HuH-7 (cell line): ENCODE measurements around the gene LRRN1.

Experiments
- DNase-seq: peaks from one replicate; pipeline ENCODE4 v3.0.0; 2011; ENCODE audit warnings: low spot score

The LRRN1 gene

DNA sequence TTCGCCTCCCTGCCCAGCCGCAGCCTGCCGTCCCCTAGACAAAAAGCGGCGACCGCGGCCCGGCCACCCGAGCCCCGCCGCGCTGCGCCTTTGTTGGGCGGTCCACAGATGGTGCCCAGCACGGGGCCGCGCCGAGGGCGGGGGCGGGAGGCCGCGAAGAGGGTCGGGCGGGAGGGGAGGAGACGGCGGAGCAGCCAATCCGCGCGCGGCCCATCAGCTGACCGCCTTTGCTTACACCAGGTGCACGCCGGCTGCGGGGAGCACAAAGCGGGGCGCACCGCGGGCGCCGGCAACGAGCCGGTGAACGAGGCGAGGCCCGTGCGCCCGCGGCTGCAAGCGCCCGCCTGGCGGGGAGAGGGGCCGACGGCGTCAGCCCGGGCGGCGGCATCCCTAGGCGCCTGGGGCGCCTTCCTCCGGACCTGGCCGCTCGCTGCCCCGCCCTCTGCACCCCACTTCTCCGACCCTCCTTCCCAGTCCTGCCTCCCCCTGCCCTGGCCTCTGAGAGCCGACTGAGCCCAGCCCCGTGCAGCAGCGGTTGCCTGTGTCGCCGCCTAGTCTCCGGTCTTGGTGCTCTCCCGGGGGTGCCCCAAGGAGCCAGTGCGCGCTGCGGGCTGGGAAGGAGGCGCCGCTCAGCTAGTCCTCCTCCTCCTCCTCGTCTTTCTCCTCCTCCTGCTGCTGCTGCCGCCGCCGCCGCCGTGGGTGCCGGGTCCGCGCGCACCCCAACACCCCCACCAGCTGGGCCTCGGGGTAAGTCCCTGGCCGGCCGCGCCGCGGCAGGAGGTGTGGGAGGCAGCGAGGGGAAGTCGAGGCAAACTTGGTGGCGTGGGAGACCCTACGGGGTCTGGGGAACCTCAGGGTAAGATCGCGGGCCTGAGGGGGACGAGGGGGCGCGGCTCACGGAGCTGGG lies at the start of gene LRRN1:
Gene LRRN1, plus strand, starts transcription at position 259 of the 907 bp plus-strand sequence. CDS start 45,211 bp downstream, outside the sequence.
- DNase-seq: peak; percentile 94

GRCh38 chr3:3753416-3753815 lies 45.8 kb upstream of the LRRN1 start:
- DNase-seq: no peak

DNA sequence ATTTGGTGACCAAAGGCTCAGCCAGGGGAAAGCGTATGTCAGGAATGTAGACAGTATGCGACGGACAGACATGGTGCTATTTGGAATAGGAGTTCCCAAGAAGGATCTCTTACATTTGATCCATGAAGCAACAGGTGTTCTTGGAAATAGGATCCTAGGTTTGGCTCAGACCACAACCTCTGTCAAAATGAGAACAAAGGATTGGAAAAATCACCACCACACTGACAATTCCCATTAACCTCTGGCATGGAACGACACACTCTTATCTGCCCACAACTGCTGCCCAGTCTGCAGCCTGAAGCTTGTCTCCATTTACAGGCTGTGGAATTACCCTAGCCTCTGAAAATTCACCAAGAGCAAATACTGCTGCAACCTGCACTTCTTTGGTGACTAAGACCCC lies 33.6 kb upstream of the LRRN1 start:
- DNase-seq: no peak

- DNase-seq: no peak
These were observed 33.1 kb upstream of the LRRN1 start for GRCh38 chr3:3766140-3766539.

- no peak for DNase-seq
These were observed 28.1 kb upstream of the LRRN1 start for GRCh38 chr3:3771094-3771493.

DNA sequence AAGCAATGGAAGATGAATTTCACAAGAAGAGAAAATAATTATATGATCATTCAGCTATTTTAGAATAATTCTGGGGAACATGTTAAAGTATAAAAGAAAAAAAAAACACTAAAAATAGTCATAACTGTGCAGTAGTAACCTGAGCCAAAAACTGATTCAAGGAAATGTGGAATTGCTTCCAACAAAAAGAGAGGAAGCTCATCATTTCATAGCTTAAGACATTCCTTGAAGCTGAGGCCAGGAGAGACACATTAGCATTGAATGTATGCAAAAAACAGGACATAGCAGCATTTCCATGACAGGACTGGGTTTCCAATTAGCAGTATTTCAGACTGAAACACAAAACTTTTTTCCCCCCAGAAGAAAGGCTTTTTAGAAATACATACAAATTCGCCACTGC lies 27.7 kb upstream of the LRRN1 start:
- no peak for DNase-seq

DNA sequence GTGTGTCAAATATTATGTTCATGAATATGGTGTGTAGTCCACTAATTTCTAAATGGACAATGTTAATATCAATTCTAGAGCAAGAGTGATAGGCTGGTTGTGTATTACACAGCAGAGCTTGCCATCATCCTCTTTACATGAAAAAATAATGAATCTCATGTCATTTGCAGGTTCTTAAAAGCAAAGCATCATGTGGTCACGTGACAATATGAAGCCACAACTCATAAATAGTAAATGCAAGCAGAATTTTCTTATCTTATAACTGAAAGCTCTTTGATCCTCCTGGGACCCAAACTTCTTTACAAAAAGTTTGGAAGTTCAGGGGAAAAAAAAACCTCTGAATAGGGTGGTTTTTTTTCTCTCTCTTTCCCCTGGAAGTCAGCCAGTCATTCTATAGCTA lies 26.9 kb upstream of the LRRN1 start:
- DNase-seq: no peak

GRCh38 chr3:3772920-3773319 lies 26.3 kb upstream of the LRRN1 start:
- DNase-seq: no peak

DNA sequence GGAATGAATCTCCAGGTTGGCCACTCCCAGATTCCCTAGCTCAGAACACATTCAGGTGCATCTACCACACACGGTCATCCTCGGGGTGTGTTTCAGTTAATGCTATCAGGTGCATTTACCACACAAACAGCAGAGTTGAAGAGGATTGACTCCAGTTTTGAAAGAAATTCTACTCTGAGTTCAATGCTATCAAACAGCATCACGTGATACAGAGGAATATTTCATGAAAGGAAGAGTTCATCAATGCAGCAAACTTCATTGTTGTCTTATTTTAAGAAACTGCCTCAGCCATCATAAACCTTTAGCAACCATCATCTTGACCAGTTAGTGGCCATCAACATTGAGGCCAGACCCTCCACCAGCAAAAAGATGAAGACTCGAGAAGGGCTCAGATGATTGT lies 22.6 kb upstream of the LRRN1 start:
- DNase-seq: no peak

- DNase-seq: no peak
These were observed 21.0 kb upstream of the LRRN1 start for GRCh38 chr3:3778216-3778615.

- DNase-seq: no peak
These were observed 20.5 kb upstream of the LRRN1 start for GRCh38 chr3:3778641-3779270.

DNA sequence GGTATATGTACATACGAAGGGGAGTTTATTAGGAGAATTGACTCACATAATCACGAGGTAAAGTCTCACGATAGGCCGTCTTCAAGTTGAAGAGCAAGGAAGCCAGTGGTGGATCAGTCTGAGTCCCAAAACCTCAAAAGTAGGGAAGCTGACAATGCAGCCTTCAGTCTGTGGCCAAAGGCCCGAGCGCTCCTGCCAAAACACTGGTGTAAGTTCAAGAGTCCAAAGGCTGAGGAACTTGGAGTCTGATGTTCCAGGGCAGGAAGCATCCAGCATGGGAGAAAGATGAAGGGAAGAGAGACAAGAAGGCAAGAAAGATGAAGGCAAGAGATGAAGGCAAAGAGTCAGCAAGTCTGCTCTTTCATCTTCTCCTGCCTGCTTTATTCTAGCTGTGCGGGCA lies 16.8 kb upstream of the LRRN1 start:
- no peak for DNase-seq

DNA sequence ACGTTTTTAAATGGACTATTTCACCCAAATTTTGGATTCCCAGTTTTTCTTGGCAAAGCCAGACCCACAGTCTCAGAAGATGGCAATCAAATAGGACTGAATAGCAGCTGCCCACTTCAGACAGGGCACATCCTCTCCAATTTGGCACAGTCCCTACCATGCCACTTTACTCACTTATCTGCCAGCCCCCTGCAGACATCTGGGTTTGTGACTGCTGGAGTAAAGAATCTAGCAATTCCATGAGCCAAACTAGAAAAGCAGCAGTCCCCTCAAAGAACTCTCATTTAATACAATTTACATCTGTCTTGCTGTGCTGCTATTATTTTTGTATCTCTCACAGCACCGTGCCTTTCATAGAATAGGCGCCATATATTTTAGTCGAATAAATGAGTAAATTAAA lies 16.0 kb upstream of the LRRN1 start:
- no peak for DNase-seq

DNA sequence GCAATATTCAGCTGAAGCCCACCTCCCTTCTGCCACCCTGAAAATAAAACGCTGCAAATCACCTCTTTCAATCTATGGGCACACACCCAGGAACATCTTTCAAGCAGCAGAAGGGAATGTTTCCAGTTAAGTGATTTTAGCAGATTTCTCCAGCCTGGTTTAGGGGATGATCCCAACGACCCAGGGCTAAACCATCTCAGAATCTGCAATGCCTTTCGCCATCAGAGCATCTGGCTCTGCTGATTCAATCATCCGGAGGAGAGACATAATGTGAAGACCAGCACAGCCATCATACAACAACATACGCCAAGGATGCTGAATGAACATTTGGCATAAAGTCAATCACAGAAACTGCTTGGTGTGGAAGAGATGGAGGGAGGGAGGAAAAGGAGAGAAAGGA lies 15.5 kb upstream of the LRRN1 start:
- no peak for DNase-seq

GRCh38 chr3:3792391-3792790 lies 6.8 kb upstream of the LRRN1 start:
- DNase-seq: no peak

DNA sequence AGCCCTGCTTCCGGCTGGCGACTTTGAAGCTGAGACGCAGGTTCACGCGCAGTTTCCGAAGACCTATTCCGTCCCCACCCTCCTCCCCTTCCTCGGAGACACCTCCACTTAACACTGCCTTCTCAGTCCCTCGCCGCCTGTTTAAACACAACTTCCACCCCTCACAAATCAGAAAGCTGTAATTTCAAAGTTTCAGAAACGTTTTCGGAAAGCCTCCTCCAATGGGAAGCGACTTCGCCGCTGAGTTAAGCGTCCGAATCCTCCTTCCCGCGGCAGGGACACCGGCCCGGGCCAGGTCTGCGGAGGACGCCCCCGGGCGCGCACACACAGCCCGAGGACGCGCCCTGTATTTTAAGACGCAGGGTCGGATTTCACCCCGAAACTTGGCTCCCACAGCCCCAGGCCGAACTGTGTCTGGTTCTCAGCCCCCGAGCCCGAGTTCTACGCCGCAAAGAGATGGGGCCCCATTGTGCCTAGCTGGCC lies 559 bp upstream of the LRRN1 start:
- peak; percentile 19 for DNase-seq

GRCh38 chr3:3800080-3800455 lies 837 bp downstream of the LRRN1 start:
- DNase-seq: peak; percentile 63

- no peak for DNase-seq
These were observed 1.7 kb downstream of the LRRN1 start for GRCh38 chr3:3800685-3801493.

GRCh38 chr3:3801494-3801841 lies 2.2 kb downstream of the LRRN1 start:
- no peak for DNase-seq

GRCh38 chr3:3802046-3802445 lies 2.8 kb downstream of the LRRN1 start:
- DNase-seq: no peak

DNA sequence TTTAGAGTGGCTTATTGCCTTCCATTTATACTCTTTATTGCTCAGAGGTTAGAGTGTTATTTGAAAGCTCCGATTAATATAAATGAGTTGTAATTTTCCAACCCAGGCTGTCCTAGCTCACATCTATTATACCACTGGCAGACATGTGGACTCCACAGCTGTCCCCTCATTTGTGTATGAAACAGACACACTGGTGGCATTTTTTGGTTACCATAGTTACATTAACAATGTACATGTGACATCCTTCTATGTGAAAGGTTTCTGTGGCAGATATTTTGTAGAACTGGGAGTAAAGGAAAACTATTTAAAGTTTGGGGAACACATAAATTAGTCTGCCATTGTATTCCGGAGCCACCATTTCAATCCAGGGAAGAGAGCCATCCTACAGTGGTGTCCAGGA lies 5.3 kb downstream of the LRRN1 start:
- no peak for DNase-seq

- DNase-seq: no peak
These were observed 6.9 kb downstream of the LRRN1 start for GRCh38 chr3:3806092-3806491.

DNA sequence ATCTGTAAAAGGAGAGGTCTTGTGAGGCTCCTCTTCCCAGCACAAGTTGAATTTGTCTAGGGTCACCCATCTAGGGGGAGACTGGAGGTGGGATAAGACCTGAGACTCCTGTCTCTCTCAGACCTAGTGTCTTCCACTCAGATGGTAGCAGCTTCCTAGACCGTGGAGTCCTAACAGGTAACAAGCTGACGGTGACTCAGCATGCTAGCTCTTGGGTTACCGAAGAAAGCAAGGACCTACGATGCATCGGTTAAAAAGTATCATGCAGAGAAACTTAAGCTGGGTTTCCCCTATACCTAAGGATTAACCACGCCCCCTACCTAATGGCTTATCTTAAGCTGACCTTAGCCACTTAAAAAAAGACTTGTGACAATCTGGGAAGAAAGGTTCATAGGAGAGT lies 7.6 kb downstream of the LRRN1 start:
- no peak for DNase-seq
